GM12875 (cell line): ENCODE results near the gene ANKFN1.

Experiments used
- H3K4me3 ChIP-seq: one replicate; pipeline ENCODE4 v1.5.1; 2011; ENCODE audit warnings: low read depth, low read length, control low read depth
- CTCF ChIP-seq: IDR thresholded peaks from 2 replicates; pipeline ENCODE4 v1.5.1; 2011; ENCODE audit warnings: low read depth, mild to moderate bottlenecking, control low read depth, inconsistent platforms, low read length, moderate library complexity, borderline replicate concordance; ENCODE audit not compliant: insufficient read depth

The ANKFN1 gene

GRCh38 chr17:56158915-56159825, 5.9 kb downstream of the ANKFN1 start:
- no peak overlapping the region for H3K4me3 ChIP-seq
- no peak for TF ChIP-seq CTCF

GRCh38 chr17:56159826-56160380, 6.6 kb downstream of the ANKFN1 start:
- no peak overlapping the region for H3K4me3 ChIP-seq
- TF ChIP-seq CTCF = no peak

GRCh38 chr17:56160422-56160821, 7.1 kb downstream of the ANKFN1 start:
- H3K4me3 ChIP-seq = no peak overlapping the region
- TF ChIP-seq CTCF = no peak

GRCh38 chr17:56165072-56165641, 11.9 kb downstream of the ANKFN1 start:
- H3K4me3 ChIP-seq = no peak overlapping the region
- no peak for TF ChIP-seq CTCF

GRCh38 chr17:56167491-56167890, 14.2 kb downstream of the ANKFN1 start:
- TF ChIP-seq CTCF = no peak
- H3K4me3 ChIP-seq = no peak overlapping the region

GRCh38 chr17:56169621-56170020, 16.3 kb downstream of the ANKFN1 start:
- H3K4me3 ChIP-seq = no peak overlapping the region
- no peak for TF ChIP-seq CTCF
